Subcutaneous adipose tissue (tissue), 4 donors: ENCODE data around the gene RGS6. TPM values are rescaled to one million over a fixed set of nuclear protein-coding genes. Genes with fewer than 3 reads are reported as not detected.

Experiments used
- CTCF ChIP-seq: fragments of 450-650 bp; IDR thresholded peaks from one replicate; pipeline ENCODE4 v1.5.1; 2016; ENCODE audit warnings: low read depth, mild to moderate bottlenecking, control low read depth, antibody characterized with exemption, moderate library complexity
- total RNA-seq, 4 donors: library from RNA; depleted of rRNA; stranded (reverse); fragments of >200 nt; gene quantifications; one replicate each; pipeline ENCODE4 v1.1.0, GENCODE V29; 2016

The RGS6 gene
- total RNA-seq, 4 donors from 2014 or later = 4.4 to 32.0 (median 11.4) TPM

GRCh38 chr14:72164420-72165228 is 232.4 kb downstream of the RGS6 start:
- no peak for TF ChIP-seq CTCF

GRCh38 chr14:72165229-72165698 is 233.0 kb downstream of the RGS6 start:
- no peak for TF ChIP-seq CTCF

- no peak for TF ChIP-seq CTCF
These were observed 237.3 kb downstream of the RGS6 start for GRCh38 chr14:72169521-72169920.

- TF ChIP-seq CTCF = no peak
These were observed 239.8 kb downstream of the RGS6 start for GRCh38 chr14:72172049-72172448.

- no peak for TF ChIP-seq CTCF
These were observed 240.4 kb downstream of the RGS6 start for GRCh38 chr14:72172597-72172996.

- no peak for TF ChIP-seq CTCF
These were observed 240.9 kb downstream of the RGS6 start for GRCh38 chr14:72173038-72173720.

- no peak for TF ChIP-seq CTCF
These were observed 245.0 kb downstream of the RGS6 start for GRCh38 chr14:72177251-72177650.
